Peyer's patch (tissue), 4 donors: ENCODE measurements around the gene ADAMTS18. TPM values are rescaled to one million over a fixed set of nuclear protein-coding genes. Genes with fewer than 3 reads are reported as not detected.

Experiments
- DNase-seq, 3 donors: peaks; one replicate each; pipeline ENCODE4 v3.0.0-alpha.2; 2017 to 2019
- H3K27ac ChIP-seq, 4 donors: fragments of 200-600 bp; sonication (generic); one replicate each; pipeline ENCODE4 v1.5.1; 2016 to 2019
- H3K27me3 ChIP-seq, 2 donors: fragments of 200-600 bp; sonication (generic); one replicate each; pipeline ENCODE4 v1.5.1; 2019
- H3K36me3 ChIP-seq, 3 donors: fragments of 200-600 bp; sonication (generic); one replicate each; pipeline ENCODE4 v1.5.1; 2016 to 2019
- H3K4me1 ChIP-seq, 4 donors: fragments of 200-600 bp; sonication (generic); one replicate each; pipeline ENCODE4 v1.5.1; 2016 to 2019
- H3K4me3 ChIP-seq, 4 donors: fragments of 200-600 bp; sonication (generic); 1 replicate in 3 of 4; 2 replicates in 1 of 4; pipeline ENCODE4 v1.5.1; 2016 to 2019; ENCODE audit warnings: mild to moderate bottlenecking in 1 of 4
- H3K9me3 ChIP-seq, 4 donors: fragments of 200-600 bp; sonication (generic); one replicate each; pipeline ENCODE4 v1.5.1; 2016 to 2019; ENCODE audit warnings: mild to moderate bottlenecking in 1 of 4
- CTCF ChIP-seq, 6 experiments: fragments of 450-650 bp in 4 of 6; fragments of 200-600 bp in 2 of 6; sonication (generic) in 1 of 6; IDR thresholded peaks; one replicate each; pipeline ENCODE4 v1.5.1; 2017 to 2019; ENCODE audit warnings: antibody characterized with exemption in 6 of 6, mild to moderate bottlenecking in 3 of 6, moderate library complexity in 1 of 6
- POLR2A ChIP-seq, 2 donors: fragments of 450-650 bp; IDR thresholded peaks; one replicate each; pipeline ENCODE4 v1.5.1; 2017; ENCODE audit warnings: antibody characterized with exemption in 2 of 2, mild to moderate bottlenecking in 2 of 2, moderate library complexity in 2 of 2
- total RNA-seq, 4 donors: library from RNA; depleted of rRNA; stranded (reverse); fragments of >200 nt; gene quantifications; one replicate each; pipeline ENCODE4 v1.1.0, GENCODE V29; 2016

ADAMTS18 gene
- total RNA-seq, 4 donors from 2014 or later = 0.27 to 2.5 TPM; not detected in 2

GRCh38 chr16:77353587-77354263 lies 81.1 kb downstream of the ADAMTS18 start:
- no peaks in the 10 kb centered on the region for H3K9me3 ChIP-seq
- H3K36me3 ChIP-seq = no peaks in the 10 kb centered on the region
- H3K4me1 ChIP-seq = no peaks in the 10 kb centered on the region
- no peak overlapping the region for H3K4me3 ChIP-seq
- DNase-seq = no peak
- H3K27ac ChIP-seq = no peak overlapping the region
- no peak for TF ChIP-seq POLR2A (IDR thresholded peaks at IDR 0.05)
- TF ChIP-seq CTCF (IDR thresholded peaks at IDR 0.05) = no peak
- H3K27me3 ChIP-seq = no peaks in the 10 kb centered on the region

DNA sequence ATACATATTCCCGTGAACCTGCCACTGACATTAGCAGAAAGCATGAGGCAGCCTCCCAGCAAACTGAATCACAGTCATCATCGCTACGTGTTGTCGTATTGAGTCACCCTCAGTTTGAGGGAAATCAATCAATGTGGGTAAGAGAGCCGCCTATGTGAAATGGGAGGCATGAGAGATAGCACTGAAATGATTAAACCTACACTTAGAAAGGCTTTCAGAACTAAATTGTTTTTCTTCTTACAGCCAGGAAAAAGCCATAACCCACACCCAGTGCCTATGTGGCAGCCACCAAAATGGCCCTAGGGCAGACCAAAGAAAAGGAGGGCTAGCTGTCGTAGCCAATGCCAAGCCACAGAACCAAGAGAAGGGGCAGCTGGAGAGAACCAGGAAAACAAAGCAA lies 90.5 kb downstream of the ADAMTS18 start:
- H3K36me3 ChIP-seq = no peaks in the 10 kb centered on the region
- no peaks in the 10 kb centered on the region for H3K9me3 ChIP-seq
- H3K4me3 ChIP-seq = no peak overlapping the region
- H3K4me1 ChIP-seq = no peaks in the 10 kb centered on the region
- H3K27me3 ChIP-seq = no peaks in the 10 kb centered on the region
- H3K27ac ChIP-seq = no peak overlapping the region
- TF ChIP-seq POLR2A (IDR thresholded peaks at IDR 0.05) = no peak
- TF ChIP-seq CTCF (IDR thresholded peaks at IDR 0.05) = no peak
- DNase-seq = no peak

GRCh38 chr16:77336637-77337036 lies 98.2 kb downstream of the ADAMTS18 start:
- Histone ChIP-seq H3K4me1 (no peaks in the 10 kb centered on the region), H3K27me3 (no peaks in the 10 kb centered on the region), H3K36me3 (no peaks in the 10 kb centered on the region), H3K4me3 (no peak overlapping the region), H3K27ac (no peak overlapping the region), H3K9me3 (no peaks in the 10 kb centered on the region)
- no peak for DNase-seq
- TF ChIP-seq CTCF (IDR thresholded peaks at IDR 0.05) (no peak), POLR2A (IDR thresholded peaks at IDR 0.05) (no peak)

DNA sequence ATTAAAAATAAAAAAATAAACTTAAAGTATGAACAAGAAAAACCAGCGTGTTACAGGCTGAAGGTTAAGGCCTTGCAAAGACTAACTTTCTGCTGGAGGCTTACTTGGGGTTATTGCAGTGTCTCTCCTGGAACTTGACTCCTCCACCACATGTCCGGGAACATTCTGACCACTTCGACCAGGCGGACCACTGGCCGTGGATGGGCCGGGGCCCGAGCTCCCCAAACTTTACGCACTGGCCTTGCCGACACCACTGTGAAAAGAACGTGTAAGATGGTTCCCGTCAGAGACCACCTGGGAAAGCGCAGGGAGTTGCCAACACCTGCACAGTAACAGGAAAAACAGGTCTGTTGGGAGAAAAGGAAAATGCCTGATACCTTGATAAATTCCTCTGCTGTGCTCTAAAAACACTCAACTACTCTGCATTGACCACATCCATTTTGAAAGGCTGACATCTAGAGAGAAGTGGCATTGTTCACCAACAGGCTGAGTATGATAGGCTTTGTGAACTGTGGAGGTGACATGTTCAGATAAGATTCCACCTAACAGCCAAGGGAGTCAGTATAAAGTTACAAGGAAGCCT lies 99.1 kb downstream of the ADAMTS18 start:
- no peak overlapping the region for H3K4me3 ChIP-seq
- TF ChIP-seq POLR2A (IDR thresholded peaks at IDR 0.05) (no peak), CTCF (IDR thresholded peaks at IDR 0.05) (no peak)
- no peaks in the 10 kb centered on the region for H3K36me3 ChIP-seq
- H3K4me1 ChIP-seq = no peaks in the 10 kb centered on the region
- H3K9me3 ChIP-seq = no peaks in the 10 kb centered on the region
- no peak overlapping the region for H3K27ac ChIP-seq
- H3K27me3 ChIP-seq = no peaks in the 10 kb centered on the region
- DNase-seq = no peak

GRCh38 chr16:77332792-77333191 lies 102.0 kb downstream of the ADAMTS18 start:
- no peak for TF ChIP-seq POLR2A (IDR thresholded peaks at IDR 0.05)
- no peak for TF ChIP-seq CTCF (IDR thresholded peaks at IDR 0.05)
- Histone ChIP-seq H3K4me1 (no peaks in the 10 kb centered on the region), H3K4me3 (no peak overlapping the region), H3K9me3 (no peaks in the 10 kb centered on the region), H3K36me3 (no peaks in the 10 kb centered on the region), H3K27ac (no peak overlapping the region), H3K27me3 (no peaks in the 10 kb centered on the region)
- DNase-seq = no peak
